HepG2 (cell line): ENCODE data around the gene PPP2R2C. TPM values are rescaled to one million over a fixed set of nuclear protein-coding genes. Genes with fewer than 3 reads are reported as not detected.

Experiments used
- GFI1 ChIP-seq: sonication (generic); formaldehyde crosslinking; IDR thresholded peaks from 2 replicates; pipeline ENCODE4 v1.5.0; 2020; ENCODE audit warnings: missing genetic modification reagents, mild to moderate bottlenecking, borderline replicate concordance
- HOXA9 ChIP-seq: sonication (generic); formaldehyde crosslinking; IDR thresholded peaks from 2 replicates; pipeline ENCODE4 v1.8.1; 2022; ENCODE audit warnings: missing genetic modification reagents, mild to moderate bottlenecking, moderate library complexity, borderline replicate concordance
- MNT ChIP-seq: fragments of 450-650 bp; IDR thresholded peaks from 2 replicates; pipeline ENCODE4 v1.6.1; 2016
- SKIL ChIP-seq: sonication (generic); formaldehyde crosslinking; IDR thresholded peaks from 2 replicates; pipeline ENCODE4 v1.8.0; 2022; ENCODE audit warnings: missing genetic modification reagents, mild to moderate bottlenecking, moderate library complexity, borderline replicate concordance
- SMYD3 ChIP-seq: sonication (generic); formaldehyde crosslinking; IDR thresholded peaks from 2 replicates; pipeline ENCODE4 v1.8.1; 2023; ENCODE audit warnings: mild to moderate bottlenecking, missing genetic modification reagents
- SRSF9 ChIP-seq: fragments of 200-400 bp; formaldehyde crosslinking; IDR thresholded peaks from 2 replicates; pipeline ENCODE4 v1.6.1; 2018; ENCODE audit warnings: borderline replicate concordance, mild to moderate bottlenecking, low read depth, low read length; ENCODE audit not compliant: insufficient read depth, poor library complexity, severe bottlenecking
- ZBTB33 ChIP-seq: sonication (generic); formaldehyde crosslinking; IDR thresholded peaks from 2 replicates; pipeline ENCODE4 v1.4.0; 2020; ENCODE audit warnings: missing genetic modification reagents
- ZHX2 ChIP-seq, 2 experiments: sonication (generic) in 1 of 2; formaldehyde crosslinking in 1 of 2; IDR thresholded peaks; 2 replicates each; pipeline versions ENCODE4 v1.6.1 to v1.9.0; 2014 to 2022; ENCODE audit warnings: antibody characterized with exemption in 1 of 2, borderline replicate concordance in 1 of 2, inconsistent platforms in 1 of 2, low read depth in 1 of 2, missing genetic modification reagents in 1 of 2
- ZNF776 ChIP-seq: sonication (generic); formaldehyde crosslinking; IDR thresholded peaks from 2 replicates; pipeline ENCODE4 v1.4.0; 2020; ENCODE audit warnings: mild to moderate bottlenecking, missing genetic modification reagents
- polyA plus RNA-seq, 8 experiments: library from polyadenylated mRNA; depleted of rRNA in 3 of 8; stranded (reverse) in 7 of 8; unstranded in 1 of 8; fragments of >200 nt; fragmentation: Illumina TruSeq in 4 of 8; extraction: Trizol in 4 of 8; gene quantifications; 2 replicates each; pipeline versions ENCODE4 v1.2.1 to v1.2.3, GENCODE V29; 2011 to 2016; ENCODE audit warnings: low read depth in 4 of 8, missing spikeins in 1 of 8, mixed read lengths in 1 of 8; ENCODE audit not compliant: insufficient read depth in 1 of 8
- total RNA-seq, 5 experiments: library from RNA; depleted of rRNA; stranded (reverse); fragments of >200 nt; fragmentation: Illumina TruSeq; extraction: Trizol; gene quantifications; 2 replicates each; pipeline ENCODE4 v1.2.3, GENCODE V29; 2016; ENCODE audit warnings: low read depth in 1 of 5
- TF ChIP-seq, protein P1 (sequence below): sonication (generic); formaldehyde crosslinking; IDR thresholded peaks from 2 replicates; pipeline ENCODE4 v1.4.0; 2020; ENCODE audit warnings: low read depth, missing genetic modification reagents

PPP2R2C gene
- total and polyA plus RNA-seq, 2 of the 13 experiments (the other 11 are each of a cell fraction or from before 2014, with no cell fraction given): 0.60 to 8.6 TPM

GRCh38 chr4:6322761-6323566 lies 149.4 kb downstream of the PPP2R2C start (continued):
- TF ChIP-seq ZHX2 (IDR thresholded peaks at IDR 0.05; ENCODE audit: low read depth) (no peak), ZHX2 (CRISPR knock-in tag; IDR thresholded peaks at IDR 0.05; ENCODE audit: borderline replicate concordance) (no peak), MNT (no peak), SMYD3 (CRISPR knock-in tag) (no peak), GFI1 (CRISPR knock-in tag) (peak; percentile 68; the same call in 1 of the 2 replicates), SKIL (CRISPR knock-in tag) (peak; percentile 85), ZNF776 (CRISPR knock-in tag) (0 out of 2 replicates have a peak, but pooled peaks have one; percentile 56), ZBTB33 (CRISPR knock-in tag) (peak; percentile 47; the same call in 1 of the 2 replicates), SRSF9 (no peak), HOXA9 (0 out of 2 replicates have a peak, but pooled peaks have one; percentile 45)
- TF ChIP-seq, protein P1, sequence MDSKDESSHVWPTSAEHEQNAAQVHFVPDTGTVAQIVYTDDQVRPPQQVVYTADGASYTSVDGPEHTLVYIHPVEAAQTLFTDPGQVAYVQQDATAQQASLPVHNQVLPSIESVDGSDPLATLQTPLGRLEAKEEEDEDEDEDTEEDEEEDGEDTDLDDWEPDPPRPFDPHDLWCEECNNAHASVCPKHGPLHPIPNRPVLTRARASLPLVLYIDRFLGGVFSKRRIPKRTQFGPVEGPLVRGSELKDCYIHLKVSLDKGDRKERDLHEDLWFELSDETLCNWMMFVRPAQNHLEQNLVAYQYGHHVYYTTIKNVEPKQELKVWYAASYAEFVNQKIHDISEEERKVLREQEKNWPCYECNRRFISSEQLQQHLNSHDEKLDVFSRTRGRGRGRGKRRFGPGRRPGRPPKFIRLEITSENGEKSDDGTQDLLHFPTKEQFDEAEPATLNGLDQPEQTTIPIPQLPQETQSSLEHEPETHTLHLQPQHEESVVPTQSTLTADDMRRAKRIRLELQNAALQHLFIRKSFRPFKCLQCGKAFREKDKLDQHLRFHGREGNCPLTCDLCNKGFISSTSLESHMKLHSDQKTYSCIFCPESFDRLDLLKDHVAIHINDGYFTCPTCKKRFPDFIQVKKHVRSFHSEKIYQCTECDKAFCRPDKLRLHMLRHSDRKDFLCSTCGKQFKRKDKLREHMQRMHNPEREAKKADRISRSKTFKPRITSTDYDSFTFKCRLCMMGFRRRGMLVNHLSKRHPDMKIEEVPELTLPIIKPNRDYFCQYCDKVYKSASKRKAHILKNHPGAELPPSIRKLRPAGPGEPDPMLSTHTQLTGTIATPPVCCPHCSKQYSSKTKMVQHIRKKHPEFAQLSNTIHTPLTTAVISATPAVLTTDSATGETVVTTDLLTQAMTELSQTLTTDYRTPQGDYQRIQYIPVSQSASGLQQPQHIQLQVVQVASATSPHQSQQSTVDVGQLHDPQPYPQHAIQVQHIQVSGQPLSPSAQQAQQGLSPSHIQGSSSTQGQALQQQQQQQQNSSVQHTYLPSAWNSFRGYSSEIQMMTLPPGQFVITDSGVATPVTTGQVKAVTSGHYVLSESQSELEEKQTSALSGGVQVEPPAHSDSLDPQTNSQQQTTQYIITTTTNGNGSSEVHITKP (CRISPR knock-in tag): no peak
